Muscle of arm (tissue), 12 donors: ENCODE data around the gene PCDH9. TPM values are rescaled to one million over a fixed set of nuclear protein-coding genes. Genes with fewer than 3 reads are reported as not detected.
A peak's percentile ranks its signal among the peaks of the same experiment; 100 is the strongest.

ENCODE experiments used
- DNase-seq: peaks from one replicate; pipeline ENCODE4 v3.0.0-alpha.2; 2013
- polyA plus RNA-seq, 12 donors: library from polyadenylated mRNA; unstranded; fragments of 120-200 nt; gene quantifications; one replicate each; pipeline ENCODE4 v1.2.1, GENCODE V29; 2013; ENCODE audit not compliant: insufficient read length in 12 of 12

The PCDH9 gene
- polyA plus RNA-seq, 12 donors: 2.8 to 4.3 (median 3.6) TPM; not detected in 1

DNA sequence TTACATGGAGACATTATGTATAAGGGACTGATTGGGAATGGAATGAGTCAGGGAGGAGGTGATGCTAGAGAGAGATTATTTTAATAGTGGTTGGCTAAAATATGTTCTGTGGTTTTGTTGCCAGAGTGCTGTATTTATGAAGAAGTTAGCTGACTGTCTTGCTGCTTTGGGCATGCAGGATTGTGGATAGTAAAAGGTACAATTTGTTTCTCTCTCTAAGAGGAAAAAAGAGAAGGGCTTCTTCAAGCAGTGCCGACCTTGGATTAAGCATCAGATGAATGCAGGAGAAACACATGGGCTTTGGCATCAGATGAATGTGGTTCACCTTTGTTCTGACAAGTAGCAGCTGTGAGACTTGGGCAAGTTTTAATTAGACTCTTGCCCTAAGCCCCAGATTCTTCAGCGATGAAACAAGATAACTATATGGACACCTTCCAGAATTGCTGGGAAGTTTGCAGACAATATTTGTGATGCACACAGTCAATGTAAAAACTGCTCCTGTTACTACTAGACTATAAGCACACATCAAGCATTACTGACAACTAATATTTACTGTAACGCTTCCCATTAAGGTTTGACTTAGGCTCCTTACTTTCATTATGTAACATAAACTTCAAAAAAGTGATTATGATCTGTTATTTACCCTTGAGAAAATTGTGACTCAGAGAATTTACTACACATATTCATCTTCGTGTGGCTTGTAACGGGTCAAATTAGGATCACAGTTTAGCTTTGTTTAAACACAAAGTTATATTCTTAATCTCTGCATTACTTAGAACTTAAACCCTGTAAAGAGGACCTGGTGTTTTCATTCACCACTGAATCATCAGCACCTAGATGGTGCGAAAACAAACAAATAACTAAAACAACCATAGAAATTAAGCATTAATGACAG is 824.0 kb downstream of the PCDH9 start:
- DNase-seq: no peak

DNA sequence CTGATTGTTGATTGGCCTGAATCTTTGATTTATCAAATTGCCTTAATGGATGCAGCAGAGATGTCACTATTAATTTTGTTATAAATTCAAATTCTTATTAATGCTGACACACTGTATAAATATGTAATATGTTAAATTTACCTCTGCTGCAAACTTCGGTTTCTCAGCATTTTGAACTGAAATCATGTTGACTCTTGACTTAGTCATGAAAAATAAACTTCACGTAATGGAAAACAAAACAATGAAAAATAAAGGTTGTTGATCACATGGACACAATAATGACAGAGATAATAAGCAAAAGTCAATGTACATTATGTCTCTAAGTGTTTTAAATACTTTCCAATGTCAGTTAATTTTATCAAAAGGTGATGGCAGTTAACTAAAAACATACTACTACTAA is 827.6 kb downstream of the PCDH9 start:
- DNase-seq: no peak

DNA sequence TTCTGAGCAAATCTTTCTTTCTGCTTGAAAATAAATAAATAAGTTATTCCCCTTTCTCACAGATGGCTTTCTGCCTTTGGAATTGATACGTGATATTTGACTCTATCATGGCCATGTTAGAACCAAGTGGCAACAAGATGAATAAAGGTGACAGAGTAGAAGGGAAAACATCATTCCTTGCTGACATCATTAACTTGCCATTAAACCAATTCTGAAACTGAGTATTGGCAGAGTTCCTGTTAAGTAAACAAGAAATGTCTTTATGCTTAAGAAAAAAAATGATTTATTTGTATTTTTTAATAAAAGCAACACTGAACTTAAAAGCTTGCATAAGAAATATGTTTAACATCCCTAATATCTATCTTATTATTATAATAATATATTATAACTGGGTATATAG is 828.1 kb downstream of the PCDH9 start:
- no peak for DNase-seq

DNA sequence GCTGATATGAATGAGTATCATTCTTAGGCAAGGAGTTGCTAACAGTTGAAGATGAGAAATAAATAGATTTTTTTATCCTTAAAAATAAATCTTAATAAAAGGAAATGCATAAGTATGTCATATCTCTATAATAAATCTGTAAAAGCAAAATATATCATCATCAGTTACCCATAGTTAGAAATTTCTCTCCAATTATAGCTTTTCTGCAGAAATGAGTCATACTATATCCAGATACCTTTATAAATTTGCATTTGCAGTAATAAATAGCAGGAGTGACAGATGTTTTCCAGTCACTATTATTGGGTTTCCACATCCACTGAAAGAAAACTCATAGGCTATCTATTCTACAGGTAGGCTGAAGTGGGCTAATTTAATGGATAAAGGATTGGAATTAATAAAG is 829.8 kb downstream of the PCDH9 start:
- DNase-seq: no peak

DNA sequence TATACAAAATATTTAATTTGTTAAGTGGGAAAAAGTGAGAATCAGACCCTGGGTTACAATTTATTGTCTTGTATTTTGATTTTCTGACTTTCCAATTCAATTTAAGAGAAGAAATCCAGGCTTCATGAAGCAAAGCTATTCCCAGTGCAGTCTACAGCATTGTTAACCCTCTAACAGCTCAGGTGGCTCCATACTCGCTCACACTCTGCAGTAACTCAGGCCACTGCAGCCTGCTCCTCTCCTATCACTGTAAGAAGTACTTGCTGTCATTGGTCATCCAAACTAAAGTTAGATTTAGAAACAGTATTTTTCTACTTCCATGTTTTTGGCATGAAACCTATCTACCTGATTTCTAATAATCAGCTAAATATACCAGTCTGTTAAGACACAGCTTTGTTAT is 830.3 kb downstream of the PCDH9 start:
- no peak for DNase-seq

DNA sequence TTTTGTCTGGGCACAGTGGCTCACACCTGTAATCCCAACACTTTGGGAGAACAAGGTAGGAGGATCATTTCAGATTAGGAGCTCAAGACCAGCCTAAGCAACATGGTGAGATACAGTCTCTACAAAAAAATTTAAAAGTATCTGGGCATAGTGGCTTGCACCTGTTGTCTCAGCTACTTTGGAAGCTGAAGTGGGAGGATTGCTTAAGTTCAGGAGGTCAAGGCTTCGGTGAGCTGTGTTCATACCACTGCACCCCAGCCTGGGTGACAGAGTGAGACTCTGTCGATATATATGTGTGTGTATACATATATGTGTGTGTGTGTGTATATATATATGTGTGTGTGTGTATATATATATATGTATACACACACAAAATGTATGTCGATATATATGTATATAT is 833.0 kb downstream of the PCDH9 start:
- DNase-seq: no peak

DNA sequence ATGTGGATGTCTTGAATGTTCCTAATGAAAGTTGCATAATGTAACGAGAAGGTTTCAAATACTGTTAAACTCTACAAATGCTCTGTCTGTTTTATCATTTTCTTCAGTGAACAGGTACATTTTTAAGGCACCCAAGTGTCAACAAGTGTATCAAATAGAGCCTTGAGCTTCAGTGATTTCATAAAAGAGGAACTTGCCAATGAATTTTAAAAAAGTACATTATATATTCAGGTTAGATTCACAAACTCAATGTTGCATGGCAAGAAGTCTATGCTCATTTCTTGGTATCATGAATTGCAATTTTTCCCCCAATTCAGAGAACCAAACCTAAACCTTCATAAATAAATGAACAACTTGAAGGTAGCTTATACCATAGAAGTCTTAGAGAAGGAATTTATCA is 838.8 kb downstream of the PCDH9 start:
- DNase-seq: no peak

DNA sequence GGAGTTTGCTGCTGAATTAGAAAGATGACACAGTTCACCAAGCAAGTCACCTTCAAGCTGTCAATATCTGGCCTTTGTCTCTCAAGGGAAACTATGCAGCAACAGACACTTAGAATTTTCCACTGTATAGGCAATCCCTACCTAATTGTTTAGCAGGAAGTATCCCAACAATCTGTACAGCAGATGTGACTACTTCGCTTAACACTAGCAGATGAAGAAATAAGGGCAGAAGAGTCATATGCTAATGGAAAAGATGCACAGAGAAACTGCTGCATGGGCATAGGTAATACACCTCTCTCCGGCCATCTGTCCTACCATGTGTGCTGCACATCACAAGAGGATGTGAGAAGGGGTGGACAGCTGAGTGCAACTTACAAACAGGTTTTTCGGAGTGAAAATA is 851.2 kb downstream of the PCDH9 start:
- no peak for DNase-seq

DNA sequence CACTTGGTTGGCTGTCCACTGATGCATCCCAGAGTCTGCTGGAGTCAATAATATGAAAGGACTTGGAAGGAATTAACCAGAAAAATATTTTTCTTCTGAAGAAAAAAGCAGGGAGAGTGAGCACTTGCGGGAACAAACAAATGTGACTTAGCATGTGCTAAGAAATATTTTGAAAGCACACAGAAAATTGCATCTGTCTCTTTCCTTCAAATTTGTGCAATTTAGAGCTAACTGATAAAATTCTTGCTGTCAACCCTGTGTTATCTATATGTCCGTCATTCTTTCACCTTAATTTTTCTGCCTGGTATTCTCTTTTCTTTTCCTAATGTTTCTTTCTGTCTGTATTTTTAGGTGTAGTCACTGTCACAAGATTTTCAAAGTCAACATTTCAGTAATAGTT is 852.6 kb downstream of the PCDH9 start:
- no peak for DNase-seq

DNA sequence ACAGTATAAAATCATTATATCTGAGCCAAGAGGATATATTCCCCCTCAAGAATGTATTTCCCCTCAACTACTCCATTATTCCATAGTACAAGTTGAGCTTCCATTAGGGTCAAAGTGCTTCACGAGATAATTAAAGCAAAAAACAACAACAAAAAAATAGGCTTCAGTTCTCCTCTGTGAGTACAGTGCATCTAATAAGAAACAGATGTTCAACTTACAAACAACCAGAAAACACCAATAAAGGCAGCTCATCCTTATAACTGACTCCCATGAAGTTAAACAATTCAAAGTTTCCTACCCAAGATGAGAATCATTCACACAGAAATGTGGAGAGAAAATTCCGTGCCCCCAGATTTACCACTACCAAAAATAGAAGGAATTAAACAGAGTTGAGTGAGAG is 854.4 kb downstream of the PCDH9 start:
- no peak for DNase-seq

DNA sequence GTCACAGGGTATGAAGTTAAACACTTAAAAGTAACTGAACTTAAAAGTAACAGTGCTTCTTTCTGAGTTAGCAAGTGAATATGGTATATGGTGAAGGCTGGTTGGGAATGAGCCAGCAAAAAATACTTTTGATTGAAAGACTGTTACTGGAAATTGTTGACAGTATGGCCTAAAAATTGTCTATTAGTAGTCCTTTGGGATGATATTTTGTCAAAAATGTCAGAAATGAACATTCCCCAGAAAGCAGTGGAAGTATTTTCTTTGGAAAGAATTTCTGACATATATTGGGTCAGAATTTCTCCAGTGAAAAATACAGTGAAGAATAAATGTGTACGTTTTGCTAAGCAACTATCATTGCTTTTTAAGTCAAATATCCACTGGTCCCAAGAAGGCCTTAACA is 860.5 kb downstream of the PCDH9 start:
- no peak for DNase-seq

DNA sequence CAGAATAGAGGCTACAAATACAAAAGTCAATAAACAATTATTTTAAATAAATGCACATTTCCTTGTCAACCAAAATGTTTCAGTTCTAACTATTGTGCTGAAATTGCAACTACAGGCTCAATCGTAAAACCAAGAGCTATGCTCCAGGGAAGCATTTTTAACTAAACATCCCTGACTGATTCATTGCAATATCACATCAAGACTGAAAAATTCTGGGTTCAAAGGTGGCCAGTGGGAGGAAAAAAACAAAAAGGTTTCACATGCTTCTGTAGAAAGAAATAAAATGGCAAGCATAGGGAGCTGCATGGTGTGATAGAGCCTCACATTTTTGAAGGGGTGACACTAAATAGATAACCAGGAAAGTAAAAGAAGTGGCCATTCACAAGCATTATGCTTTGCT is 862.8 kb downstream of the PCDH9 start:
- no peak for DNase-seq

DNA sequence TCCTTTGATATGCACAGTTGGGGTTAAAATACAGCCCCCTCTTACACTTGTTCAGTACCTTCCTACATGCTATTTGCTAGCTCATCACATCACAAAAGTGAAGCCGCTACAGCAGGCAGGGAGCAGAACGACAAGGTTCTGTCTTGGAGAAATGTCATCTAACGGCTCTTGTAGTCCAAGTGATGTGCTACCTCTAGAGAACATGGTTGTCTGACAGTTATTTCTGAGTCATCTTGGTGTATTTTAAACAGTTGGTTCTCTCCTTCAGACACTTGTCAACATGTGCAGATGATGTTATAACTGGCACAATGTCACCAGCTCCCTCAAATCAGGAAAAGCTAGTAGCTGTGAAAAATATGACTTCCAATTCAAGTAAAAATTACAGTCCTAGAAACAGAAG is 865.0 kb downstream of the PCDH9 start:
- DNase-seq: no peak

DNA sequence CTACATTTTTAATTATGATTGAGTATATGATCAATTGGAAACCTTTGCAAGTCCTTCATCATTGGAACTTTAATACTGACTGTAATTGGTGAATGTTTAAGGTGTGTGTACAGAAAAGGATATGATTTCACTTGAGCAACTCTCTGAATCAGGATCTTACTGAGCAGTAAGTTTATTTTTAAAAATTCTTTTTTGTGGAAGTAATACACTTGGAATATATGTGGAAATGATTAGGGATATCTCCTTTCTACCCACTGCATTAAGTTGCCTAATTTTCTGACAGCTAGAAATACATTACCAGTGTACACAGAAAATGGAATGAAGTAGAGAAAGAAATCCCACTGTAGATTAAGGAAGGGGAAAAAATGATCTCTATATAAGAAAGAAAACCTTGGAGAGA is 865.8 kb downstream of the PCDH9 start:
- no peak for DNase-seq

DNA sequence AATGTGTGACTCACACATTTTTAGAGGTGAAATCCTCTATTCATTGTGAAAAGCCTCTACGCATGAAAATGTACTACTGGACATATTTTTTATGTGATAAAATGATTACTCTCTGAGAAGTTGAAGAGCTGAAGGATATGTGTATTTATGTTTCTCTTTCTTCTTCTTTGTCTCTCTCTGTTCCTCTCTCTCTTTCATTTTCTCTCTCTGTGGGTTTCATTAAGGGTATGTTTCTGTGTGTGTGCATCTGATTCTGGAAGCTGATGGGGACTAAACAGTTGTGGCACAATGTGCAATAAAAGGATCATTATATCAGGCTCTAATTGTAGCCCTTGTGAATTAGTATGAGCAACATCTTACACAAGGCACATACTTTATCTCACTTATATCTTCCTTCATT is 867.7 kb downstream of the PCDH9 start:
- DNase-seq: no peak

DNA sequence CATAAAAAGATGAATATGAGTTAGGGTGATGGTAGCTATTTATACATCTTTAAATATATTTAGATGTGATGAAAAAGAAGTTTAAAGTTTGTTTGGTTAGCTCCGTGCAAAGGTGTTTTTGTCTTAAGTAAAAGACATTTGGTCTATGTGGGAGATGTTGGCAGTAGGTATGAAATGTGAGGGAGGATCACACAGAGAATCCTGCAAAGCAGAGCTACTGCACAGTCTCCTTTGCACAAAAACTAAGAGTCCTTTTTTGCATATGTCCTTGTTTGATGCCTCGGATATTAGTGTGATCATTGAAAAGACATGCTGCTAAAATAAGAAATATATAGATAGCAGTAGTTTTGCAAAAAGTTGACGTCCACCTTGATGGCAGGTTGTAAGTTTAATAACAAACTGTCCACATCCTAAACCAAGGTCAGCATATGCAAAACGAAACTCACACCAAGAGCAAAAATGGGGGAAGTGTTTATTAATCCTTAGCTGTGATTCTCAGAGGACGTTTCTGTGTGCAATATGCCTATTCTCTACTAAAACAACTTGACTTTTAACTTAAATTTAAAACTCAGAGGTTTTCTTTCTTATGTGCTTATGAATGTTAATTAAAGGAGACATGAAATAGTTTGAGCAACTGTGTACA is 870.1 kb downstream of the PCDH9 start:
- DNase-seq: no peak

DNA sequence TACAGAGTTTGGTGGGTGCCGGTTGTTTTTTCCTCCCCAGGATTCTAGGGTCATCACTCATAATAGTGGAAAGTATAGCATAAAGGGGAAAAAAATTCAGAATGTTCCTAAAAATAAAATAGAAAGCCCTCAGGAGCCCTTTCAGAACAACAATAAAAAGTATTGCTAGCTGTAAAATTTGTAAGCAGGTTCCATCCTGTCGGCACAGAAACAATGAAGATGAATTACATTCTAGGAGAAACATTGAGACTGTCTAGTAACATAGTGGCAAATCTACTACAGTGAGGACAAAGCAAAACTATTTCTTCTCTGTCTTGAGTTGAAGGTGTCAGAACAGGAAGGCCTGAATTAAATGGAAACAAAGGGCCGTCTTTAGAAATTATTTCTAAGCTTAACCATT is 870.7 kb downstream of the PCDH9 start:
- DNase-seq: no peak

DNA sequence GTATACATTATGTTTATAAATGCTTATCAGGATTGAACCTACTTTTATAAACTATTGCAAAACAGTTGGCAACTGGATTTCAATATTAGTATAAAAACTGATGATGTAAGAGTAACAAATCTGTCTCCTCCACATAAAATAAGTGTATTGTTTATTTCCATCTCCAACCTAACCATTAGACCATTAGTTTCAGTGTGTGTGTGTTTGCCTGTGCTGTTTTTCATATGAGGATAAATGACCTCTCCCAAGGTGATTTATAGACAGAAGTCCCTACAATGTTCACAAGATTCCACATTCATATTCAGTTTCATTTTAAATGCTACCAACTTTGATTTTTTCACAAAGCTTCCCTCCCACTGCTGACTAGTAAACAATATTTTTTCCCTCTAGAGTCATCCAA is 871.6 kb downstream of the PCDH9 start:
- no peak for DNase-seq

DNA sequence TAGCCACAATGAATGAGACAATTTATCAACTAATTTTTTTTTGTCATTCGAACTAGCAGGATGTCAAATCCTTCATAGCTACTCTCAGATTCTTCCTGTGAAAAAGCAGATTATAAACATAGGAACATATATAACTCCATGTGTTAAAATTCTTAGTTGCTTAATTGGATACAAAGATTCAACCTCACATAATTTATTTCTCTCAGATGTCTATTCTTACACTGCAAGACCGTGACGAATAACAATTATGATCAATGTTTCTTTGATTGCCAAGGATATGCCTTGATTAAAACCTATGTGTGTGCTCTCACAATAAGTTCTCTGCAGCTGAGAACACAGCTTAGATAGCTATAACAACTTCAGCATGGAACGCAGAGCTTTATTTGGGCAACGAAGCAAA is 872.7 kb downstream of the PCDH9 start:
- no peak for DNase-seq

DNA sequence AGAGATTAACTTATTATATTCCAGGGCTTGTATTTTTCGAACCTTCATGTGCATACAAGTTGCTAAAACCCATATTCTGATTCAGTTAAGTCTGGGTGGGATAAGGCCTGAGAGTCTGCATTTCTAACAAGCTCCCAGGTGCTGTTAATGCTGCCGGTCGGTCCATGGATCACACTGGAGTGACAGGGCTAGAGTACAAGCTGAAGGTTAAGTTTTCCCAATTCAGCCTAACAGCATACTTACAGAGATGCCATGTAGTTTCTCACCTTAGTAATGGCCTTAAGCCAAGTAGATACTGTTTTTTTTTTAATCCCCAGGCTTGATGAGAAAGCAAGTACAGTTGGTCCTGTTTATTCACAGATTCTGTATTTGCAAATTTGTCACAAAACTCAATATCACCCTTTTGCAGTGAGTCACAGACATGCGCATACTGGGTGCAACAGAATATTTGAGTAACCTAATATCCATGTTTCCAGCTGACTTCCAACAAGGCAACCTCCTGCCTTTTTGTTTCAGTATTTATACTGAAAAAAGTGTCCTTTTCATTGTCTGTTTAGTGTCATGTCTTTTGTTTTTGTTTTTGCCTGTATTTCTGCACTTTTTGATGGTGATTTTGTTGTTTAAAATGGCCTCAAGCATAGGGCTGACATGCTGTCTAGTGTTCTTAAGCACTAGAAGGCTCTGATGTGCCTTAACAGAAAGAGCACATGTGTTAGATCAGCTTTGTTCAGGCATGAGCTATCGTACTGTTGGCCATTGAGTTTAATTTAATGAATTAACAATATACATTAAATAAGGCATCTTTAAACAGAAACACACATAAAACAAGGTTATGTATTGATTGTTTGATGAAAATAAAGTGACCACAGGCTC is 875.0 kb downstream of the PCDH9 start:
- no peak for DNase-seq

DNA sequence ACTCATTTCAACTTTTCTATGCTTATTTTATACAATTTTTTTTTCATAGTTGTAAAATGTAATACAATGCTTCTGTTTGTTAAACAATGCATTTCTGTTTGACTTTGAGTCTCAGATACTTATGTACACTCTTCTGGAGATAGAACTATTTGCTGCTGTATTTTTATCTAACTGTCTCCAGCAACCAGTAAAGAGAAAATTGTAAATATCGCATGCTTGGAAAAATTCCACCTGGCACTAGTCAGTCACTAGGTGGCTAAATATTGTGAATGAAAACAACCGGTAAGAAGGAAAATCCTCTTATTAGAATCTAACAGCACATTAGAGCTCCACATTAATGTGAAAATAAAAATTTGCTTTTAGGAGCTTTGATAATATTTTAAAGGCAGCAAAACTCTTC is 876.5 kb downstream of the PCDH9 start:
- DNase-seq: peak; percentile 15

DNA sequence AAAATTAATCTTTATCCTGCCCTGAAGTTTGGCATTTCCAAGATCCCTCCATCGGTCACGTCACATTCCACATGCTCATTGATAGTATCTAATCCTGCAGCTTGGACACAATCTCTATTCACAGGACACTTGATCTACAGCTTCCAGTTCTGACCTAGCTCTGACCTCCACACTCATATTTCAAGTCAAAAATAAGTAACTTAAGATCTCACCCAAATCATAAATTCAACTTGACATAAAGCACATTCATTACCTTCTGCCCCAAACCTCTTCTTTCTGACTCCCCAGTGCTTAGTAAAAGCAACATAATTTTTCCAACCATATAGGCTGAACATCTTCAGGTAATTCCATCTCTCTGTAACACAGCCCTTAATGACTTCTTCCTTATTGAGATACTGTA is 880.2 kb downstream of the PCDH9 start:
- no peak for DNase-seq
